Measurements from ENCODE around the gene RASL11B. TPM values are rescaled to one million over a fixed set of nuclear protein-coding genes. Genes with fewer than 3 reads are reported as not detected.

RASL11B gene
- total RNA-seq, 6 experiments from 2014 or later = 0.12 to 0.16 (median 0.14) TPM; not detected in 1

- no peak for DNase-seq
- Mint-ChIP-seq H3K36me3 (ENCODE audit: low read depth) (peaks cover 16% of the 10 kb centered on the region), H3K4me1 (ENCODE audit: low read depth) (peaks cover 4% of the 10 kb centered on the region; the same call in 1 of the 2 replicates), H3K4me3 (no peak overlapping the region), H3K9me3 (no peaks in the 10 kb centered on the region), H3K27me3 (ENCODE audit: insufficient read depth) (no peaks in the 10 kb centered on the region; the same call in 1 of the 2 replicates), H3K27ac (no peak overlapping the region)
- TF ChIP-seq CTCF (IDR thresholded peaks at IDR 0.05) = no peak
Observed at GRCh38 chr4:52869196-52869595, 7.1 kb downstream of the RASL11B start.

- H3K27me3 Mint-ChIP-seq (ENCODE audit: insufficient read depth) = no peaks in the 10 kb centered on the region; the same call in 1 of the 2 replicates
Observed at GRCh38 chr4:52869656-52870055, 7.5 kb downstream of the RASL11B start.

GRCh38 chr4:52870225-52870624 is 8.1 kb downstream of the RASL11B start:
- Mint-ChIP-seq H3K27ac (no peak overlapping the region; the same call in 1 of the 2 replicates), H3K4me1 (ENCODE audit: low read depth) (peaks cover 4% of the 10 kb centered on the region; the same call in 1 of the 2 replicates), H3K36me3 (ENCODE audit: low read depth) (peaks cover 16% of the 10 kb centered on the region), H3K9me3 (no peaks in the 10 kb centered on the region), H3K4me3 (no peak overlapping the region), H3K27me3 (ENCODE audit: insufficient read depth) (peaks cover under 1% of the 10 kb centered on the region)
- TF ChIP-seq CTCF (IDR thresholded peaks at IDR 0.05) = no peak
- no peak for DNase-seq

More at GRCh38 chr4:52869656-52870055, 7.5 kb downstream of the RASL11B start:
- no peak overlapping the region for H3K27ac Mint-ChIP-seq
- no peak for DNase-seq
- H3K36me3 Mint-ChIP-seq (ENCODE audit: low read depth) = peaks cover 16% of the 10 kb centered on the region
- no peak overlapping the region for H3K4me3 Mint-ChIP-seq
- peaks cover 4% of the 10 kb centered on the region; the same call in 1 of the 2 replicates for H3K4me1 Mint-ChIP-seq (ENCODE audit: low read depth)
- no peak for TF ChIP-seq CTCF (IDR thresholded peaks at IDR 0.05)
- no peaks in the 10 kb centered on the region for H3K9me3 Mint-ChIP-seq

GRCh38 chr4:52873191-52873590 is 11.1 kb downstream of the RASL11B start:
- no peak for DNase-seq
- H3K27ac Mint-ChIP-seq = no peak overlapping the region

GRCh38 chr4:52873861-52874343 is 11.8 kb downstream of the RASL11B start:
- Mint-ChIP-seq H3K36me3 (ENCODE audit: low read depth) (peaks cover 16% of the 10 kb centered on the region), H3K9me3 (no peaks in the 10 kb centered on the region), H3K4me1 (ENCODE audit: low read depth) (peaks cover 4% of the 10 kb centered on the region; the same call in 1 of the 2 replicates), H3K27ac (no peak overlapping the region), H3K4me3 (no peak overlapping the region), H3K27me3 (ENCODE audit: insufficient read depth) (peaks cover 4% of the 10 kb centered on the region)
- TF ChIP-seq CTCF (IDR thresholded peaks at IDR 0.05) = no peak
- DNase-seq = no peak

More at GRCh38 chr4:52873191-52873590, 11.1 kb downstream of the RASL11B start:
- TF ChIP-seq CTCF (IDR thresholded peaks at IDR 0.05) = no peak
- peaks cover 16% of the 10 kb centered on the region for H3K36me3 Mint-ChIP-seq (ENCODE audit: low read depth)
- H3K4me3 Mint-ChIP-seq = no peak overlapping the region
- H3K27me3 Mint-ChIP-seq (ENCODE audit: insufficient read depth) = peaks cover 4% of the 10 kb centered on the region
- peaks cover 4% of the 10 kb centered on the region; the same call in 1 of the 2 replicates for H3K4me1 Mint-ChIP-seq (ENCODE audit: low read depth)
- H3K9me3 Mint-ChIP-seq = no peaks in the 10 kb centered on the region

Data from HFFc6 (cell line).